Caco-2 (cell line): ENCODE measurements around the gene GNPAT. TPM values are rescaled to one million over a fixed set of nuclear protein-coding genes. Genes with fewer than 3 reads are reported as not detected.

Experiments used
- BruUV-seq: library from RNA; stranded (reverse); fragments of 400-500 nt; replicated peaks from 2 replicates; lab custom pipeline; 2021; lab: Mats Ljungman, UMichigan
- CTCF ChIA-PET: fragments of 300-600 bp; sonication (Branson Sonifier 250); formaldehyde crosslinking; loops from one replicate; lab custom pipeline; 2022; ENCODE audit warnings: antibody characterized with exemption; lab: Charles Lee
- POLR2A ChIA-PET: fragments of 300-600 bp; sonication (Branson Sonifier 250); formaldehyde crosslinking; loops from one replicate; lab custom pipeline; 2022; ENCODE audit warnings: antibody characterized with exemption; lab: Charles Lee
- DNase-seq, 2 experiments: peaks; one replicate each; pipeline versions ENCODE4 v3.0.0 to v3.0.0-alpha.2; 2020 to 2022
- H3K27me3 ChIP-seq: replicated peaks from 2 replicates; pipeline ENCODE4 v1.6.0; 2011; ENCODE audit warnings: low read length; ENCODE audit not compliant: control insufficient read depth, insufficient read depth
- H3K36me3 ChIP-seq: 2 replicates; pipeline ENCODE4 v1.5.1; 2011; ENCODE audit warnings: low read length; ENCODE audit not compliant: control insufficient read depth, insufficient read depth
- H3K4me1 ChIP-seq: fragments of 250-450 bp; sonication (Bioruptor Pico); 2 replicates; pipeline ENCODE4 v1.5.1; 2020; ENCODE audit warnings: mild to moderate bottlenecking
- H3K4me3 ChIP-seq: 2 replicates; pipeline ENCODE4 v1.5.1; 2011; ENCODE audit warnings: low read depth, mild to moderate bottlenecking, control low read depth, low read length
- H3K9me3 ChIP-seq: fragments of 250-450 bp; sonication (Bioruptor Pico); 2 replicates; pipeline ENCODE4 v1.5.1; 2020; ENCODE audit warnings: mild to moderate bottlenecking, moderate library complexity
- H3K27ac Mint-ChIP-seq: one replicate; pipeline ENCODE4 v1.8.0; 2022; ENCODE audit warnings: mixed read lengths; ENCODE audit not compliant: unreplicated experiment
- H3K27me3 Mint-ChIP-seq: one replicate; pipeline ENCODE4 v1.8.0; 2022; ENCODE audit warnings: mixed read lengths; ENCODE audit not compliant: insufficient read depth, unreplicated experiment
- H3K36me3 Mint-ChIP-seq: one replicate; pipeline ENCODE4 v1.8.0; 2022; ENCODE audit warnings: mild to moderate bottlenecking, mixed read lengths; ENCODE audit not compliant: insufficient read depth, unreplicated experiment
- H3K4me1 Mint-ChIP-seq: one replicate; pipeline ENCODE4 v1.8.0; 2022; ENCODE audit warnings: low read depth, mixed read lengths; ENCODE audit not compliant: unreplicated experiment
- H3K4me3 Mint-ChIP-seq: one replicate; pipeline ENCODE4 v1.8.0; 2022; ENCODE audit warnings: mild to moderate bottlenecking, moderate library complexity, mixed read lengths; ENCODE audit not compliant: unreplicated experiment
- H3K9me3 Mint-ChIP-seq: one replicate; pipeline ENCODE4 v1.8.0; 2022; ENCODE audit warnings: mixed read lengths; ENCODE audit not compliant: unreplicated experiment
- CTCF ChIP-seq, 2 experiments: fragments of 200-600 bp in 1 of 2; IDR thresholded peaks; 1 replicate in 1 of 2; 2 replicates in 1 of 2; pipeline versions ENCODE4 v1.5.1 to v1.8.0; 2011 to 2022; ENCODE audit warnings: antibody characterized with exemption in 1 of 2, control low read depth in 1 of 2, inconsistent platforms in 1 of 2, low read depth in 1 of 2, low read length in 1 of 2, mild to moderate bottlenecking in 1 of 2, moderate library complexity in 1 of 2; ENCODE audit not compliant: insufficient read depth in 1 of 2, severe bottlenecking in 1 of 2, unreplicated experiment in 1 of 2
- intact Hi-C: fragments of 100-400 bp; cut with micrococcal nuclease; formaldehyde crosslinking; loops from one replicate; pipeline ENCODE4 v1.10.0; 2022; ENCODE audit not compliant: unreplicated experiment
- total RNA-seq: library from RNA; stranded (reverse); gene quantifications from 2 replicates; pipeline ENCODE4 v1.2.3, GENCODE V29; 2022

GNPAT gene
- total RNA-seq, 1 experiment from 2014 or later, result 64.4 TPM

GRCh38 chr1:231232870-231233734 lies 7.9 kb upstream of the GNPAT start:
- CTCF ChIA-PET, result interaction anchor here (1.0 to 2.2 kb wide), 3 partner anchors 13 to 294 kb away, joined by 3 to 9 read pairs (median 3); no protein-coding TSS in a partner anchor
- Histone ChIP-seq H3K27me3 (no peaks in the 10 kb centered on the region), H3K4me1 (peaks cover 49% of the 10 kb centered on the region), H3K36me3 (peaks cover 3% of the 10 kb centered on the region; the same call in 1 of the 2 replicates), H3K4me3 (no peak overlapping the region), H3K9me3 (no peaks in the 10 kb centered on the region)
- peaks cover 70% of the 10 kb centered on the region for H3K36me3 Mint-ChIP-seq
- H3K4me3 Mint-ChIP-seq, result peak overlapping the region; percentile 71
- peak overlapping the region; percentile 96 for H3K27ac Mint-ChIP-seq
- H3K27me3 Mint-ChIP-seq, result no peaks in the 10 kb centered on the region
- peak in 1 of 2 experiments; percentile 56 for DNase-seq
- intact Hi-C loops, result no loop called here
- BruUV-seq, result no TSS peak
- POLR2A ChIA-PET, result interaction anchor here (0.6 to 1.7 kb wide), 7 partner anchors 8 to 423 kb away, joined by 3 to 14 read pairs (median 4); partner anchors contain the start of genes C1orf198, EXOC8 and SPRTN
- peaks cover 40% of the 10 kb centered on the region for H3K4me1 Mint-ChIP-seq
- TF ChIP-seq CTCF (IDR thresholded peaks at IDR 0.05; ENCODE audit: insufficient read depth in 1 of 2, low read depth in 1 of 2, low read length in 1 of 2, severe bottlenecking in 1 of 2, unreplicated experiment in 1 of 2), result no peak
- no peaks in the 10 kb centered on the region for H3K9me3 Mint-ChIP-seq

- Histone ChIP-seq H3K4me3 (no peak overlapping the region), H3K27me3 (no peaks in the 10 kb centered on the region), H3K9me3 (no peaks in the 10 kb centered on the region), H3K36me3 (peaks cover 3% of the 10 kb centered on the region; the same call in 1 of the 2 replicates), H3K4me1 (peaks cover 55% of the 10 kb centered on the region)
- H3K4me3 Mint-ChIP-seq, result peak overlapping the region; percentile 71
- H3K27ac Mint-ChIP-seq, result peak overlapping the region; percentile 96
- peaks cover 46% of the 10 kb centered on the region for H3K4me1 Mint-ChIP-seq
- ChIA-PET CTCF (interaction anchor here (0.6 to 2.2 kb wide), 5 partner anchors 14 to 295 kb away, joined by 3 to 9 read pairs (median 3); partner anchors contain the start of genes EXOC8 and SPRTN), POLR2A (interaction anchor here (0.5 to 1.7 kb wide), 8 partner anchors 8 to 424 kb away, joined by 3 to 14 read pairs (median 4); partner anchors contain the start of genes C1orf198, EXOC8 and SPRTN)
- no peaks in the 10 kb centered on the region for H3K27me3 Mint-ChIP-seq
- TF ChIP-seq CTCF (IDR thresholded peaks at IDR 0.05; ENCODE audit: insufficient read depth in 1 of 2, low read depth in 1 of 2, low read length in 1 of 2, severe bottlenecking in 1 of 2, unreplicated experiment in 1 of 2), result no peak
- H3K36me3 Mint-ChIP-seq, result peaks cover 75% of the 10 kb centered on the region
- no peaks in the 10 kb centered on the region for H3K9me3 Mint-ChIP-seq
- DNase-seq, result peak; percentile 89 to 94
- intact Hi-C loops, result loop anchor here (1.0 to 2.0 kb wide), 5 partner anchors 15 to 196 kb away; partner anchors contain the start of gene SPRTN
- no TSS peak for BruUV-seq
These were observed 7.1 kb upstream of the GNPAT start for GRCh38 chr1:231233735-231234417.
